COLO829 (cell line): ENCODE data around the gene RRP12.
"Not testable (repeated sequence)": the region's sequence is repeated elsewhere in the genome, so short reads cannot be mapped to it uniquely, and the experiment has no call there.

Source experiments
- DNase-seq: peaks from one replicate; pipeline ENCODE4 v3.0.0; 2012; ENCODE audit warnings: low spot score

RRP12 gene

DNA sequence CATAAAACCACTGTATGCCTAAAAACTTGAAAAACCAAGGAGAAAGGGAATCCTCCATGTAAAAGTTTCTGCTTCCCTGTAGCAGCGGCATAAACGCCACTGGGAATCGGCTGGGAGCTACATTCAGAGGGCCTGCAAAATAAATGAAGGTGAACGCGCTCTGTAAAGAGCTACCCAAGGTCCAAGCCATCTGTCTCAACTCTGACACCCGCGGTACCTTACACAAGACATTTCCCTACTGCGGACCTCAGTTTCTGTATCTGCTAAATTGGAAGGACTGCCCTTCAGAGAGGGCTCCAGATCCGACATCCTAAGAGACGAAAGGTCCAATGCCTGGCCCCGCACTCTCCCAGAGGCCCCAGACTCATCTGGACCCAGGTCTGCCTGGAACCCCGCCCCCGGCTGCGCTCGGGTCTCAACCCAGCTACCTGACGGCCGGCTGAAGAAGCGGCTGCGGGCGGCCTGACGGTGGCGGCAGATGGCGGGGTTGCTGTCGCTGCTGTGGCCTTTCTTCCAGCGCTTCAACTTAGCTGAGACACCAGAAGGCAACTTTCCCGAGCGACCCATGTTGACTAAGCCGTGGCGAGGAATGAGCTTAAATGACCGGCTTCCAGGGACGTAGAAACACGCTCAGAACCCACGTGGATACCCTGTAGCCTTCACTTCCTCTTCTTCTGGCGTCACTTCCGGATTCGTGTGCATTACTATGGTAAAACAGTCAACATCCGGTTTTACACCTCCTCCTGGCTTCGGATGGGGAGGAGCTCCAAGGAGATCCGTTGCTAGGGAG is at the start of gene RRP12:
Gene RRP12 (minus strand): TSS at position 676 of the 790 bp plus-strand sequence. CDS start 109 bp downstream, at position 567.
- peak; percentile 99 for DNase-seq

GRCh38 chr10:97450828-97451227 is 49.7 kb upstream of the RRP12 start:
- no peak for DNase-seq

GRCh38 chr10:97445722-97446639 is 44.8 kb upstream of the RRP12 start, which contains the start of the genes EXOSC1 and ZDHHC16:
Gene EXOSC1 (minus strand): TSS chr10:97446006. CDS start chr10:97445985, 21 bp downstream.
Gene ZDHHC16 (plus strand): TSS chr10:97446175. CDS start chr10:97451676, 5,501 bp downstream.
- peak; percentile 94 for DNase-seq

DNA sequence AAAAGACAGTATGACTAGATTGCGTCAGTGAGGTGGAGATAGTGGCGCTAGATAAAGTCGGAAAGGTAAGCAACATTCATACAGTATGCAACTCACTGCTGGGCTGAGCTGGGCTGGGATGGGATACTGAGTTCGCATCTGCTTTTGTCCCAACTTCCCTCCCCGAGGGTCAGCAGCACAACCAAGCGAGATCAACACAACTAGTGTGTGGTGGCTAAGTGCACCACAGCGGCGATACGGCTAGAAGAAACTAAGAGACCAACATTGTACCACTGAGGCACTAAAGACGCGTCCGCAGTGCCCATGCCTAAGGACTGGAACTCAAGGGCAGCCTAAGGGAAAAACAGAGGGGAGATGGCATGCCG is 44.2 kb upstream of the RRP12 start:
- no peak for DNase-seq

DNA sequence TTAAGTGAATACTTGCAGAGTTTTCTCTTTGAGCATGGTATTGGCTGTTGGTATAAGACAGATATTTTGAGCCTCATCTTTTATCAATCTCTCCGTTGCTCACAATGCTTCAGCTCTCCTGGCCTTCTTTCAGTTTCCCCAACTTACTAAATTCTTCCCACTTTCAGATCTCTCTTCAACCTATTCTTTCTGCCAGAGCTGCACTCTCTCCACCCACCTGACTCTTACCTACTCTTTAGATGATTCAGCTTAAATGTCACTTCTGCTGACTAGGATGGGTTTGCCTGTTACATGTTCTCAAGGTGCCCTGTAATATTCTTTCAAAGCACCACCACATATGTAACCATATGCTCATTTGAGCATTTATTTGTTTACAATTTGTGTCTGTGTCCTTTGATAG is 43.1 kb upstream of the RRP12 start:
- DNase-seq = no peak

DNA sequence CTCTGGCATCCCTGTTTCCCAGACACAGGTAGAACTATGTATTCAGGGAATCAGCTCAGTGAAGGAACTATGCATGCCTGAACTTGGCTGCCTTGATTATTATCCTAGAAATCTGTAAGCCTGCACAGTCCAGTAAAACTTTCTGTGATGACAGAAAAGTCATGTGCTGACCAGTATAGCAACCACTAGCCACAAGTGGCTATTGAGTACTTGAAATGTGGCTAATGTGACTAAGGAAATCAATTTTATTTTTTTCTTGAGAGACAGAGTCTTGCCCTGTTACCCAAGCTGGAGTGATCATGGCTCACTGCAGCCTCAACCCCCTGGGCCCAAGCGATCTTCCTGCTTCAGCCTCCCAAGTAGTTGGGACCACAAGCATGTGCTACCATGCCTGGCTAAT is 41.1 kb upstream of the RRP12 start:
- no peak for DNase-seq

GRCh38 chr10:97435211-97435610 is 34.1 kb upstream of the RRP12 start:
- DNase-seq = no peak

- no peak for DNase-seq
These were observed 33.4 kb upstream of the RRP12 start for GRCh38 chr10:97434557-97434956.

- no peak for DNase-seq
These were observed 32.9 kb upstream of the RRP12 start for GRCh38 chr10:97434055-97434454.

- no peak for DNase-seq
These were observed 27.4 kb upstream of the RRP12 start for GRCh38 chr10:97428572-97428981.

- DNase-seq = no peak
These were observed 26.5 kb upstream of the RRP12 start for GRCh38 chr10:97427571-97428179.

DNA sequence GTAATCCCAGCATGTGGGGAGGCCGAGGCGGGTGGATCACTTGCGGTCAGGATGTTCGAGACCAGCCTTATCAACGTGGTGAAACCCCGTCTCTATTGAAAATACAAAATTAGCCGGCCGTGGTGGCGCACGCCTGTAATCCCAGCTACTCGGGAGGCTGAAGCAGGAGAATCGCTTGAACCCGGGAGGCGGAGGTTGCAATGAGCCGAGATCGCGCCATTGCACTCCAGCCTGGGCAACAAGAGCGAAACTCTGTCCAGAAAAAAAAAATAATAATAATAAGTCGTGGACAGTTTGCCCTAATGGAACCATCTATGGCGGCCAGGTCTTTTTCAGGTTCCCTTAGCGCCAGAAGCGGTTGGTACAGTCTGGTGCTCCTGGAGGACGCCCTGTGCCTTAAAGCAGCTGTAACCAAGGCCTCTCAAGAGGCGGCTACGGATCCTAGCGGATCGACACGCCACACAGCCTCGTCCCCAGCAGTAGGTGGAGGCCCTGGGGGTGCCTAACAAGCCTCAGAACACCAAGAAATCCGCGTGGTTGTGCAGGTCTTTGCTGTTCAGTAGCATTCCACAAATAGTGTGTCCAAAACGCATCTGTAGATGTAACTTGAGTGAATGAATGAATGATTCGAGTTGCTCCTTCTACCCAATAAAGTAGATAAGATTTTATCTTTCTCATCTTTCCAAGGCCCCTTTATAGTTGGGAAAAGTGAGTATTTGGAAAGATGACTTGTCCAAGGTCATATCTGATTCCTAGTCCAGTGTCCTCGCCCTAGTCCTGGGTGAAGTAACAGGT is 25.8 kb upstream of the RRP12 start:
- no peak for DNase-seq

- DNase-seq = peak; percentile 98
These were observed 25.0 kb upstream of the RRP12 start, which contains the start of gene PGAM1 for GRCh38 chr10:97425964-97426775. Gene PGAM1 (plus strand): TSS chr10:97426191. CDS start chr10:97426308, 117 bp downstream.

DNA sequence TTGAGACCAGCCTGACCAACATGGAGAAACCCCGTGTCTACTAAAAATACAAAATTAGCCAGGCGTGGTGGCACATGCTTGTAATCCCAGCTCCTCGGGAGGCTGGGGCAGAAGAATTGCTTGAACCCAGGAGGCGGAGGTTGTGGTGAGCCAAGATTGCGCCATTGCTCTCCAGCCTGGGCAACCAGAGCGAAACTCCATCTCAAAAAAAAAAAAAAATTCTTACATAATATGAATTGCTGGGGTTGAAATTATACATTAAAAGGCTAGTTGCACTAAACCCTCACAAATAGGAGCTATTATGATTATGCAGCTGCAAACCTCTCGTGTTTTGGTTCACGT is 22.6 kb upstream of the RRP12 start:
- DNase-seq = not testable (repeated sequence)

DNA sequence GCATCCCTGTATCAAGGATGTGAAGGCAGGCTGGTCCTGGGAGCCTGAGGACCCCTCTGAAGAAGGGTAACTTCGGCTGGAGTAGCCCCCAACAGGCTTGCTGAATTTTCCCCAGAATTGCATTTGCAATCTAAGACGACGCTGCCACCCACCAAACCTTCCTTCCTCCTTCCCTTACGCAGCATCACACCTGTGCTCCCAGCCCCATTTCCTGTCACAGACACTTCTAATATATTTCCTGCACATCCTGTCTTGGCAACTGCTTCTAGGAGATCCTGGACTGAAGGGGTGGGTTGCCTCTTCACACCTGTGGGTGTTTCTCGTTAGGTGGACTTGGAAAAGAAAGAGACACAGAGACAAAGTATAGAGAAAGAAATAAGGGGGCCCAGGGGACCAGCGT is 15.4 kb upstream of the RRP12 start:
- DNase-seq = no peak

DNA sequence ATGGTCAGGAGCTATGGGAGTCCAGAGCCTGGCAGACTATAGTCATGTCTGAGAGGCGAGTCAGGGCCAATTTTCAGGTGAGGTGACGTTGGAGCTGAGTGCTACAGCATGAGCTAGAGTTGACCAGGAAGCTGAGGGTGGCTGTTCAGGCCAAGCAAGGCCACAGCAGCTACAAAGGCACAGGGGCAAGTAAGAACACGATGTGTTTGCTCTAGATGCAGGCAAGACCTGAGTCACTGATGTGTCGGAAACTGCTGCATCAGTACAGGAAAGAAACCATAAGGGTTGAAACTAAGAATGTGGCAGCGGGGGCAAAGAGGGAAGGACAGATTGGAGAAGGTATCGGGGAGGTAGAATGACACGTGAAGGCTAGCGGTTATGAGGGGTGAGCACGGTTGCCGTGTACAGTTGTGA is 11.8 kb upstream of the RRP12 start:
- DNase-seq = no peak

DNA sequence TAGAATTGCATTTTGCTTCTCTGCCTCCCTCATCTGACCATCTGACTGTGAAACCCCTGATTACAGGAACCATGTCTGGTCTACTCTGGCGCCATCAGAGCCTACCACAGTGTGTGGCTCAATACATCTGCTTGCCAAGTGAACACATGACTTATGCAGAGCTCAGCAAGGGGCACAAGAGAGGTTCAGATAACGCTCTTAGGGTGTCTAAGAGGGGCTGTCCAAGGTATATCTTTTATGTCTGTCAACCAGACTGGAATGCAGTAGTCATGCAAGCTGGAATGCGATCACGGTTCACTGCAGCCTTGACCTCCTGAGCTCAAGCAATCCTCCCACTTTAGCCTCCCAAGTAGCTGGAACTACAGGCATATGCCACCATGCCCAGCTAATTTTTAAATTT is 10.3 kb upstream of the RRP12 start:
- DNase-seq = no peak

- no peak for DNase-seq
These were observed 7.4 kb upstream of the RRP12 start for GRCh38 chr10:97408496-97408992.

DNA sequence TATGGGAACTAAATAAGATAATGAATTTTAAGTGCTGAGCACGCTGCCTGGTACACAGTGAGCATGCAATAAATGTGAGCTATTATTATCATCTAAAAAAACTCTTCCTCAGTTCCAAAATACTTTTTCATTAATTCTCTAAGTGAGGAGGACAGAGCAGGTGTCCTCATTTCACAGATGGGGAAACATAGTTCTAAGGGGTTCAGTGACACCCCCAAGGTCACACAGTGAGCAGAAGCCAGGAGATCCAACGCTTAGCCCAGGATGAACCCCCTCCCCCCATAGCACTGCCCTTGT is 6.8 kb upstream of the RRP12 start:
- DNase-seq = no peak

DNA sequence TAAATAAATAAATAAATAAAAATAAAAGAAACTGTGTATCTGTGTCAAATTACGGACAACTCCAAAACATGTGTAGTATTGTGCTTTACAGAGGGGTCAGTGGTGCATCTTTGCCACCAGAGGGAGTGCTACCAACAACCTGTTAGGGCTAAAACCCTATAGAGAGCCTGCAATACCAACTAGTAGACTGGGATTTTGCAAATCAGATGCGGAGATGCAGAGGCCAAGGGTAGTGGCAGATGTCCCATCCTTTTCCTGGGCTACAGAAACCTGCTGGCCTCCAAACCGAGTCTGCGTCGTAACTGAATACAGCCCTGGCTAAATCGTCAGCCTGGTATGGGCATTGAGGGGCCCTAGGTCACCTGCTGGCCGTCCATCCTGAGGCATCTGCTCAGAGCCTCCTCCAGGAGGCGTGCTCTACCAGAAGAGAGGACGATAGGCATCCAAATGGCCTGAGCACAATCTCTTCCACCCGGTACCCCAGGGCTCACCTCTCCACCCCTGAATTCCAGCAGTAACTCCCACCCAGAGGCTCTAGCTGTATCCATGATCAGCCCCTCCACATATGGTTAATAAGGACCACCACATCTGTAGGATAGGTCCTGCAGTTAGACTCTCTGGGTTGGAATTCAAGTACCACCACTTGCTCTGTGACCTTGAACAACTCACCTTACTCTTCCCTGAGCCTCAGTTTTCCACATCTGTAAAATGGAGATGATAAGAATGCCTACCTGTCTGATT is 6.2 kb upstream of the RRP12 start:
- peak; percentile 76 for DNase-seq
